A549 (cell line): Measurements from ENCODE around the gene FOXR1.
A peak's percentile ranks its signal among the peaks of the same experiment; 100 is the strongest.

Experiments
- CTCF ChIP-seq: fragments of >200 bp; sonication (Bioruptor Twin); formaldehyde crosslinking; IDR thresholded peaks from 3 replicates; pipeline ENCODE4 v1.5.1; 2016
- PBX3 ChIP-seq: IDR thresholded peaks from 2 replicates; pipeline ENCODE4 v1.6.1; 2012
- POLR2A ChIP-seq: IDR thresholded peaks from 2 replicates; pipeline ENCODE4 v1.6.1; 2012; ENCODE audit warnings: mild to moderate bottlenecking, low read length
- ZSCAN20 ChIP-seq: fragments of 250-450 bp; sonication (Bioruptor Pico); IDR thresholded peaks from 2 replicates; pipeline ENCODE4 v1.8.0; 2022; ENCODE audit warnings: mild to moderate bottlenecking, moderate library complexity

GRCh38 chr11:118997627-118998387 lies 26.2 kb downstream of the FOXR1 start, which contains the start of gene CENATAC:
- TF ChIP-seq PBX3 (no peak), POLR2A (peak; percentile 92), ZSCAN20 (CRISPR knock-in tag) (no peak), CTCF (no peak)
